GM18499 (cell line): ENCODE results near the gene MGAT2.
"Not testable (repeated sequence)": the region's sequence is repeated elsewhere in the genome, so short reads cannot be mapped to it uniquely, and the experiment has no call there.

ENCODE experiments used
- ATAC-seq: cut with Tn5 transposase; IDR thresholded peaks from one replicate; pipeline ENCODE4 v1.9.1; 2021; ENCODE audit warnings: moderate number of reproducible peaks; ENCODE audit not compliant: insufficient read depth, unreplicated experiment

The MGAT2 gene

GRCh38 chr14:49641697-49642129, 21.1 kb downstream of the MGAT2 start:
- ATAC-seq: no peak

- no peak for ATAC-seq
Measured at GRCh38 chr14:49642163-49642562, 21.6 kb downstream of the MGAT2 start.

- ATAC-seq: no peak
Measured at GRCh38 chr14:49653508-49653907, 32.9 kb downstream of the MGAT2 start.

GRCh38 chr14:49654511-49654910, 33.9 kb downstream of the MGAT2 start:
- no peak for ATAC-seq

GRCh38 chr14:49657500-49657899, 36.9 kb downstream of the MGAT2 start:
- ATAC-seq: not testable (repeated sequence)

- no peak for ATAC-seq
Measured at GRCh38 chr14:49659526-49660455, 39.2 kb downstream of the MGAT2 start.

- no peak for ATAC-seq
Measured at GRCh38 chr14:49670475-49670874, 49.9 kb downstream of the MGAT2 start.
